HG03095 (cell line): ENCODE measurements around the gene SSTR1.
"Not testable (repeated sequence)": the region's sequence is repeated elsewhere in the genome, so short reads cannot be mapped to it uniquely, and the experiment has no call there.

Experiments
- ATAC-seq: cut with Tn5 transposase; IDR thresholded peaks from one replicate; pipeline ENCODE4 v1.9.1; 2021; ENCODE audit warnings: moderate library complexity; ENCODE audit not compliant: unreplicated experiment

The SSTR1 gene

GRCh38 chr14:38207736-38208617, at the start of gene SSTR1:
TSS of gene SSTR1 (plus strand) at chr14:38207904. CDS start at chr14:38209390, 1,486 bp downstream.
- ATAC-seq = no peak

- ATAC-seq = no peak
These were observed 49.2 kb upstream of the SSTR1 start for GRCh38 chr14:38158468-38158867.

- no peak for ATAC-seq
These were observed 39.3 kb upstream of the SSTR1 start for GRCh38 chr14:38168416-38168815.

- no peak for ATAC-seq
These were observed 36.5 kb upstream of the SSTR1 start for GRCh38 chr14:38171197-38171596.

- ATAC-seq = no peak
These were observed 33.0 kb upstream of the SSTR1 start for GRCh38 chr14:38174711-38175110.

DNA sequence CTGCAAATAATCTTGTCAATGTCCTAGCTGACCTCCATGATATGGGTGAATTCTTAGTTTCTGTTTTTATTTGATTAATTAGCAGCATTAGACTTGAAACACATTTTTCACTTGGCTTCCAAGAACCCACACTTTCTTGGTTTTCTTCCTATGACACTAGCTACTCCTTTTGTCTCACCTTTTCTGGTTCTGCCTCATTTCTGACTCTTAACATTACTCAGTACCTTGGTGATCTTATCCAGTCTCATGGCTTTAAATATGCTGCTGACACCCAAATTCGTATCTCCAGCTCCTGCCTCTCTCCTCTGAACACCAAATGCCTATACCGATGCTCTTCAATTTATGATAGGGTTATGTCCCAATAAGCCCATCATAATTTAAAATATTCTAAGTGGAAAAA, 32.0 kb upstream of the SSTR1 start:
- ATAC-seq = no peak

DNA sequence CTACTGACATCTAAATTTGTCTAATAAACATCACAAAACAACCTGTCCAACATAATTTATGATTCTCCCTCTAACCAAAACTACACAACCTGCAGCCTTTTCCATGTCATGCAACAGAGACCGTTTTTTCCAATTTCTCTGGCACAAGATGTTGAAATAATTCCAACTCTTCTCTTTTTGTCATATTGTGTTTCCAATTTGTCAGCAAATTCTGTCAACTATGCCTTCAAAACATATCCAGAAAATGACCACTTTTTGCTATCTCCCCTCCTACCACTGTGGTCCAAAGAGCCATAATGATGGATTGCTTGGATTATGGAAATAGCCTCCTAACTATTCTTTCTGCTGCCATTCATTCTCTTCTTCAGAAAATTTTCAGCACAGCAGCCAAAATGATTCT, 31.3 kb upstream of the SSTR1 start:
- no peak for ATAC-seq

DNA sequence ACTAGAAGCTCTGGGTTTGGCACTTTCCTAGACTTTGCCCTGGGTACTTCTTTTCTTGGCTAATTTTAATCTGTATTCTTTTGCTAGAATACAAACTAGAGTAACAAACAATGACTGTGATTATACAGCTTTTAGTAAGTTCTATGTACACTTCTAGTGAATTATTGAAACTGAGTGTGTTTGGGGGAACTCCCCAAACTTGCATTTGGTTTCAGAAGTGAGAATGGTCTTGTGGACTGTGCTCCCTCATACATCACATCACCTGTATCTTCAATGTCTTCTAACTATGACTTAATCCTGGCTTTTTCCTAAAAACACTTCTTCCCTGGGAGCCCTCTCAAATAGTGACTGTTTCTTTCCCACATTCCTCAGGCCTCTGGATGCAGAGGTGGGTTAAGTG, 23.6 kb upstream of the SSTR1 start:
- ATAC-seq = no peak

GRCh38 chr14:38185671-38186070, 22.0 kb upstream of the SSTR1 start:
- no peak for ATAC-seq

GRCh38 chr14:38186216-38186615, 21.5 kb upstream of the SSTR1 start:
- no peak for ATAC-seq

DNA sequence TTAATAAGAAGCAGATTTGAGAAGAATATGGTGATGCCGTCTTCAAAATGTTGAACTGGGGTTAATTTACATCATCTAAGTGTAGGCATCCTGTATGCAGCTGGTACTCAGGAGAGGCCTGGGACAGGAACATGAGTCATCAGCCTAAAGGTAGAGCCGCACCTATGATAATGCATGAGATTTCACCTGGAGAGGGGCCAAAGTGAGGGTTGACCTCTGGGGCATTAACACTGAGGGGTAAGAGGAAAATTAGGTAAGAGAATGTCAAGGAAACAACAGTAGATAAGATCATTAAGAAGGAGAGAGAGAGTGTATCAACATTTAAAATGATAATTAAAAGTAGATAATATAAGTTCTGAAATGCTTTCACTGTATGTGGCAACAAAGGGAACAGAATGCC, 20.2 kb upstream of the SSTR1 start:
- no peak for ATAC-seq

- no peak for ATAC-seq
These were observed 17.6 kb upstream of the SSTR1 start for GRCh38 chr14:38189930-38190726.

DNA sequence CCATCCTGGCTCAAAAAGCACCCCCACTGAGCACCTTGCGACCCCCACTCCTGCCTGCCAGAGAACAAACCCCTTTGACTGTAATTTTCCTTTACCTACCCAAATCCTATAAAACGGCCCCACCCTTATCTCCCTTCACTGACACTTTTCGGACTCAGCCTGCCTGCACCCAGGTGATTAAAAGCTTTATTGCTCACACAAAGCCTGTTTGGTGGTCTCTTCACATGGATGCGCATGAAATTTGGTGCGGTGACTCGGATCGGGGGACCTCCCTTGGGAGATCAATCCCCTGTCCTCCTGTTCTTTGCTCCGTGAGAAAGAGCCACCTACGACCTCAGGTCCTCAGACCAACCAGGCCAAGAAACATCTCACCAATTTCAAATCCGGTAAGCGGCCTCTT, 16.9 kb upstream of the SSTR1 start:
- not testable (repeated sequence) for ATAC-seq

DNA sequence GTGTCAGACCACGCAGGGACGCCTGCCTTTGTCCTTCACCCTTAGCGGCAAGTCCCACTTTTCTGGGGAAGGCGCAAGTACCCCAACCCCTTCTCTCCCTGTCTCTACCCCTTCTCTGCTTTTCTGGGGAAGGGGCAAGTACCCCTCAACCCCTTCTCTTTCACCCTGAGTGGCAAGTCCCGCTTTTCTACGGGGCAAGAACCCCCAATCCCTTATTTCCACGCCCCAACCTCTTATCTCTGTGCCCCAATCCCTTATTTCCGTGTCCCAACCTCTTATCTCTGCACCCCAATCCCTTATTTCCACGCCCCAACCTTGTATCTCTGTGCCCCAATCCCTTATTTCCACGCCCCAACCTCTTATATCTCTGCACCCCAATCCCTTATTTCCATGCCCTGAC, 16.2 kb upstream of the SSTR1 start:
- ATAC-seq = not testable (repeated sequence)

DNA sequence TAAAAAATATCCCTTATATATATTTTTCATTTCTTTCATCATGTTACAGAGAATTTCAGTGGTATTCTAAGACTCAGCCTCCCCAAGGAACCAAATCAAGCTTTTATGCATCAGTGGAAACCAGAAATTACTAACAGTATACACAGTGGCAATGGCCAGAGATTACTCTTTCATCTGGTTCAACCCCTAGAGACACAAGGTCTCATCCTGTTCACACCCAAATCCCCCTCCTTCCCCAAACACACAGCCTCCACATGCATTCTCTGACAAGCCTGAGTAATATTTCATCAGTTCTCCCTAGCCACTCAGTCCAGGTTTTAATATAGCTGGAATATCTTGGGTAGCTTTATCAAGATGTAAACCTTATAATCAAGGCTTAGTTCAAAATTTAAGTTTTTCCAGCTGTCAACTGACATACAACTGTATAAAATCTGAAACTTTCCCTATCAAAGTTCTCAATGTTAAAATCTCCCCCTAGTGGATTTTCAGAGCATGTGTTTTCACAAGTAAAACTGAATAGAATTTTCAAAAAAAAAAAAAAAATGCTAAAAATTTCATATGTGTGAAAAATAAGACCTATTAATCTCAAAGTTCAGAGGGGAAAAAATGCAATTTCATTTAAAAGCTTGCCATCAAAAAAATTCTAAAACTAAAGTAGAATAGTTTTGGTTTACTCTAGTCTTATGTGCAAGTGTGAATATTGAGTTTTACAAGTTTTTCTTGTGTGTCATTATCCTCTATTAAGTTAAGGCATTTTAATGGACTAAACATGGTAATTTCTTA, 10.5 kb upstream of the SSTR1 start:
- no peak for ATAC-seq

- ATAC-seq = no peak
These were observed 9.8 kb upstream of the SSTR1 start for GRCh38 chr14:38197784-38198335.

GRCh38 chr14:38198425-38198824, 9.3 kb upstream of the SSTR1 start:
- no peak for ATAC-seq

GRCh38 chr14:38199076-38199475, 8.6 kb upstream of the SSTR1 start:
- no peak for ATAC-seq

- no peak for ATAC-seq
These were observed 8.0 kb upstream of the SSTR1 start for GRCh38 chr14:38199739-38200138.

DNA sequence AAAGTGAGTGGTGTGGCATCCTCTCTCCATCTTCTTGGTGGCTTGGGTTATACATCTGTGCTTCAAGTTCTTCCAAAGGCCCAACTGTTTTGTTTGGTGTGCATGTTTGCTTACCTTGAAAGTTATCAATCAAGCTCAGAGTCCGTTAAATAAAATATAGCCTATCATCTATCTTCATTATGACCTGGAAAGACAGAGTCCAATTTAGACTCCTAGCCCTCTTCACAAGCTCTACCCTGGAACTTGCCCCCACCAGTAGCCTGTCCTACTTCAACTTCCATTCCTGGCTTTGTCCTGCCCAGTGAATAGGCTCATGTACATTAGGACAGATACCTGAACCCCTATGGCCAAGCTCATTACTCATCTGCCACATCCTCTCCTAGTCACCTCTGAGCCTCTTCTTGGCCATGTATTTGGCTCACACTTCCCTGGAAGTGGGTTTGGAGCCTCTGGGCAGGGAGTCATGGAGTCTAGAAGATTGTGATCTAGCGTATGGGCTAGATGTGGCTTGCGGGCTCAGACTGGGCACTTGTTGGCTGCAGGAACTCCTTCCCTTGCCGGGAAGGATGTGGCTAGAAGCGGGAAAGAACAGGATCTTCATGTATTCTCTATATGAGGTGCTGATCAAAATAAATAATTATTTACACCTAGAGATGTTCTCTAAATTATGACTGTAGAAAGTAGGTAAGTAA, 6.4 kb upstream of the SSTR1 start:
- ATAC-seq = no peak
